ENCODE measurements around the gene SPRR5.

Gene SPRR5

GRCh38 chr1:152981146-152981871 is 34.3 kb downstream of the SPRR5 start:
- H3K4me1 ChIP-seq, result no peaks in the 10 kb centered on the region
- H3K27me3 ChIP-seq (ENCODE audit: low read depth), result no peaks in the 10 kb centered on the region
- in situ Hi-C loops (cut with MboI; ENCODE audit: low sequenced_read_pairs), result no loop called here

DNA sequence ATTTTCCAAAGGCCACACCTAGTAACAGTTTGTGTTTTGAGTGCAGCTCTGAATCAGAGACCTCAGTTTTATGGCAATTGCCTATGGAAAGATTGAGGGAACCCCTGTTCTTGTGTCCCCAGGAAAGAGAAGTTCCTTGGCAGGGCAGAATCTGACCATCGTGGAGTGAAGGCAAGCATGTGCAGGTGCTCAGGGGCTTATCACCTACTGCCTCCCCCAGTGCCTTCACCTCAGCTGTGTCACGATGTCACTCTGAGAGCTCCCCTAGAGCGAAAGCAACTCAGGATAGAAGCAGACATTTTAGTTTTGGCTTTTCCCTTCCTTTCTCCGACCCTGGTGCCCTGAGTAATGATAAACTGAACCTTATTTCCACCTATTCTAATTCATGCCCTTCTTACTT is 35.1 kb downstream of the SPRR5 start:
- in situ Hi-C loops (cut with MboI; ENCODE audit: low sequenced_read_pairs), result no loop called here
- Histone ChIP-seq H3K4me1 (no peaks in the 10 kb centered on the region), H3K27me3 (ENCODE audit: low read depth) (no peaks in the 10 kb centered on the region), H3K4me3 (no peak overlapping the region), H3K9me3 (no peaks in the 10 kb centered on the region), H3K36me3 (replicated peaks) (no peaks in the 10 kb centered on the region)
- DNase-seq (ENCODE audit: low spot score in 2 of 2), result no peak

More at GRCh38 chr1:152981146-152981871, 34.3 kb downstream of the SPRR5 start:
- no peaks in the 10 kb centered on the region for H3K36me3 ChIP-seq (replicated peaks)
- no peak for DNase-seq (ENCODE audit: low spot score in 2 of 2)
- no peak overlapping the region for H3K4me3 ChIP-seq
- H3K9me3 ChIP-seq, result no peaks in the 10 kb centered on the region

- DNase-seq (ENCODE audit: low spot score in 2 of 2), result no peak
These were observed 36.2 kb downstream of the SPRR5 start for GRCh38 chr1:152983234-152983633.

GRCh38 chr1:152983743-152984142 is 36.7 kb downstream of the SPRR5 start, which contains the start of gene SPRR1A:
Gene SPRR1A, plus strand, starts transcription at chr1:152984081. Its CDS starts 1,150 bp downstream, at chr1:152985231.
- DNase-seq (ENCODE audit: low spot score in 2 of 2), result no peak
- H3K4me1 ChIP-seq, result no peaks in the 10 kb centered on the region
- in situ Hi-C loops (cut with MboI; ENCODE audit: low sequenced_read_pairs), result no loop called here
- H3K4me3 ChIP-seq, result no peak within 1 kb of the TSS
- H3K36me3 ChIP-seq (replicated peaks), result no peaks in the 10 kb centered on the region
- H3K9me3 ChIP-seq, result no peaks in the 10 kb centered on the region
- no peaks in the 10 kb centered on the region for H3K27me3 ChIP-seq (ENCODE audit: low read depth)

More at GRCh38 chr1:152983234-152983633, 36.2 kb downstream of the SPRR5 start:
- H3K27me3 ChIP-seq (ENCODE audit: low read depth), result no peaks in the 10 kb centered on the region
- H3K9me3 ChIP-seq, result no peaks in the 10 kb centered on the region
- H3K36me3 ChIP-seq (replicated peaks), result no peaks in the 10 kb centered on the region
- in situ Hi-C loops (cut with MboI; ENCODE audit: low sequenced_read_pairs), result no loop called here
- H3K4me1 ChIP-seq, result no peaks in the 10 kb centered on the region
- no peak overlapping the region for H3K4me3 ChIP-seq

GRCh38 chr1:152986578-152986977 is 39.6 kb downstream of the SPRR5 start:
- no peaks in the 10 kb centered on the region for H3K9me3 ChIP-seq
- no peak for DNase-seq (ENCODE audit: low spot score in 2 of 2)
- H3K4me3 ChIP-seq, result no peak overlapping the region
- in situ Hi-C loops (cut with MboI; ENCODE audit: low sequenced_read_pairs), result no loop called here
- no peaks in the 10 kb centered on the region for H3K4me1 ChIP-seq
- H3K36me3 ChIP-seq (replicated peaks), result no peaks in the 10 kb centered on the region
- H3K27me3 ChIP-seq (ENCODE audit: low read depth), result no peaks in the 10 kb centered on the region

- Histone ChIP-seq H3K4me1 (no peaks in the 10 kb centered on the region), H3K27me3 (ENCODE audit: low read depth) (no peaks in the 10 kb centered on the region), H3K9me3 (no peaks in the 10 kb centered on the region), H3K36me3 (replicated peaks) (no peaks in the 10 kb centered on the region), H3K4me3 (no peak overlapping the region)
- DNase-seq (ENCODE audit: low spot score in 2 of 2), result no peak
- in situ Hi-C loops (cut with MboI; ENCODE audit: low sequenced_read_pairs), result no loop called here
These were observed 46.2 kb downstream of the SPRR5 start for GRCh38 chr1:152993186-152993585.

- no peak for DNase-seq (ENCODE audit: low spot score in 2 of 2)
- Histone ChIP-seq H3K27me3 (ENCODE audit: low read depth) (no peaks in the 10 kb centered on the region), H3K36me3 (replicated peaks) (no peaks in the 10 kb centered on the region), H3K9me3 (no peaks in the 10 kb centered on the region), H3K4me1 (no peaks in the 10 kb centered on the region), H3K4me3 (no peak overlapping the region)
- in situ Hi-C loops (cut with MboI; ENCODE audit: low sequenced_read_pairs), result no loop called here
These were observed 48.8 kb downstream of the SPRR5 start for GRCh38 chr1:152995842-152996241.

GRCh38 chr1:152996633-152997400 is 49.8 kb downstream of the SPRR5 start:
- H3K9me3 ChIP-seq, result no peaks in the 10 kb centered on the region
- H3K4me1 ChIP-seq, result no peaks in the 10 kb centered on the region
- DNase-seq (ENCODE audit: low spot score in 2 of 2), result no peak
- no peaks in the 10 kb centered on the region for H3K36me3 ChIP-seq (replicated peaks)
- in situ Hi-C loops (cut with MboI; ENCODE audit: low sequenced_read_pairs), result no loop called here
- H3K27me3 ChIP-seq (ENCODE audit: low read depth), result no peaks in the 10 kb centered on the region
- no peak overlapping the region for H3K4me3 ChIP-seq

DNA sequence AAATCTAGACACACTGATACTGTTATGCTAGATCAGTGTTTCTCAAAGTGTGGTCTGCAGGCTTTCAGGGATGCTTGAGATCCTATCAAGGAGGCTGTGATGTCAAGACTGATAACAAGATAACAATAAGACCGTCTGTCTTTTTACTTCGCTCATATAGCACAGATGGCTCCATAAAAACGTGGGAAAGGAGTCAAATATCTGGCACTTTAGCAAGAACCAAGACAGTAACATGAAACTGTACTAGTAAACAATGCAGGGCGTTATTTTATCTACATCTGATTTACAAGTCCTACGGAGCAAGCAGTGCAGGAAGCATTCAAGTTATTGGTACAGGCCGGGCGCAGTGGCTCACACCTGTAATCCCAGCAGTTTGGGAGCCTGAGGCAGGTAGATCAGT is 50.9 kb downstream of the SPRR5 start:
- Histone ChIP-seq H3K4me3 (no peak overlapping the region), H3K4me1 (no peaks in the 10 kb centered on the region), H3K27me3 (ENCODE audit: low read depth) (no peaks in the 10 kb centered on the region), H3K36me3 (replicated peaks) (no peaks in the 10 kb centered on the region), H3K9me3 (no peaks in the 10 kb centered on the region)
- no peak for DNase-seq (ENCODE audit: low spot score in 2 of 2)
- in situ Hi-C loops (cut with MboI; ENCODE audit: low sequenced_read_pairs), result no loop called here

DNA sequence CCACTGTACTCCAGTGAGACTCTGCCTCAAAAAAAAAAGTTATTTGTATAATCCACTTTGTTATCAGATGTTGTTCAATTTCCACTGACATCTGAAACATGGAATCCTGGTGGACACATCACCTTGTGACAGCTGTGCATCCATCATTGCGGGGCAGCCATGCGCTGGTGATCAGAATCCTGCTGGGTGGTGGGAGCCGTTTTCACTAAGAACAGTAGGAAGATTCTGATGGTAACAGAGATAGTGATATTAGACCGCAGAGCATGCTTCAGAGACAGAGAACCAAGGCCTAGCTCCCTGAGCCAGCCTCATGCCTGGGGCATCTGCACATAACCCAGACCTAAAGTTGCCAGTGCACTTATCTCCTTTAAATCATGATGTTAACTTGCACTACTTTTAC is 51.5 kb downstream of the SPRR5 start:
- Histone ChIP-seq H3K4me3 (no peak overlapping the region), H3K4me1 (no peaks in the 10 kb centered on the region), H3K36me3 (replicated peaks) (no peaks in the 10 kb centered on the region), H3K9me3 (no peaks in the 10 kb centered on the region), H3K27me3 (ENCODE audit: low read depth) (no peaks in the 10 kb centered on the region)
- DNase-seq (ENCODE audit: low spot score in 2 of 2), result no peak
- in situ Hi-C loops (cut with MboI; ENCODE audit: low sequenced_read_pairs), result no loop called here

Data from HAP-1 (cell line).